ENCODE measurements around the gene FPR2. TPM values are rescaled to one million over a fixed set of nuclear protein-coding genes. Genes with fewer than 3 reads are reported as not detected.
"Not testable (repeated sequence)": the region's sequence is repeated elsewhere in the genome, so short reads cannot be mapped to it uniquely, and the experiment has no call there.

FPR2 gene
- polyA plus RNA-seq, 1 donor from 2014 or later = not detected

- H3K79me2 ChIP-seq (replicated peaks; ENCODE audit: insufficient read depth, low read length) = no peaks in the 10 kb centered on the region
- H3K4me2 ChIP-seq (ENCODE audit: low read length) = no peak overlapping the region
- no peaks in the 10 kb centered on the region for H3K9me3 ChIP-seq (ENCODE audit: low read length)
- no peak overlapping the region for H2AFZ ChIP-seq (ENCODE audit: low read depth, low read length)
- H4K20me1 ChIP-seq (ENCODE audit: insufficient read depth) = no peaks in the 10 kb centered on the region
- H3K9ac ChIP-seq (ENCODE audit: low read length) = no peak overlapping the region
- H3K9me2 ChIP-seq (ENCODE audit: insufficient read depth, low read length) = no peaks in the 10 kb centered on the region
- no peak overlapping the region for H3K27ac ChIP-seq (ENCODE audit: low read length)
- no peaks in the 10 kb centered on the region for H3F3A ChIP-seq (ENCODE audit: insufficient read depth, low read length, poor library complexity, severe bottlenecking)
- no peak for TF ChIP-seq EP300 (conservative IDR thresholded peaks at IDR 0.05; ENCODE audit: poor library complexity, severe bottlenecking)
- TF ChIP-seq, protein P1, sequence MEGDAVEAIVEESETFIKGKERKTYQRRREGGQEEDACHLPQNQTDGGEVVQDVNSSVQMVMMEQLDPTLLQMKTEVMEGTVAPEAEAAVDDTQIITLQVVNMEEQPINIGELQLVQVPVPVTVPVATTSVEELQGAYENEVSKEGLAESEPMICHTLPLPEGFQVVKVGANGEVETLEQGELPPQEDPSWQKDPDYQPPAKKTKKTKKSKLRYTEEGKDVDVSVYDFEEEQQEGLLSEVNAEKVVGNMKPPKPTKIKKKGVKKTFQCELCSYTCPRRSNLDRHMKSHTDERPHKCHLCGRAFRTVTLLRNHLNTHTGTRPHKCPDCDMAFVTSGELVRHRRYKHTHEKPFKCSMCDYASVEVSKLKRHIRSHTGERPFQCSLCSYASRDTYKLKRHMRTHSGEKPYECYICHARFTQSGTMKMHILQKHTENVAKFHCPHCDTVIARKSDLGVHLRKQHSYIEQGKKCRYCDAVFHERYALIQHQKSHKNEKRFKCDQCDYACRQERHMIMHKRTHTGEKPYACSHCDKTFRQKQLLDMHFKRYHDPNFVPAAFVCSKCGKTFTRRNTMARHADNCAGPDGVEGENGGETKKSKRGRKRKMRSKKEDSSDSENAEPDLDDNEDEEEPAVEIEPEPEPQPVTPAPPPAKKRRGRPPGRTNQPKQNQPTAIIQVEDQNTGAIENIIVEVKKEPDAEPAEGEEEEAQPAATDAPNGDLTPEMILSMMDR (IDR thresholded peaks at IDR 0.05; ENCODE audit: poor library complexity, severe bottlenecking) = no peak
- TF ChIP-seq RAD21 (conservative IDR thresholded peaks at IDR 0.05) = no peak
- no peak for TF ChIP-seq SMC3 (conservative IDR thresholded peaks at IDR 0.05; ENCODE audit: poor library complexity)
- no peak for TF ChIP-seq MXI1 (conservative IDR thresholded peaks at IDR 0.05; ENCODE audit: poor library complexity, severe bottlenecking)
- no peak for TF ChIP-seq TAF1 (IDR thresholded peaks at IDR 0.05; ENCODE audit: low read depth)
- TF ChIP-seq EZH2 (IDR thresholded peaks at IDR 0.05; ENCODE audit: borderline replicate concordance, insufficient read depth, low read length, poor library complexity, severe bottlenecking) = no peak
- TF ChIP-seq, protein P2, sequence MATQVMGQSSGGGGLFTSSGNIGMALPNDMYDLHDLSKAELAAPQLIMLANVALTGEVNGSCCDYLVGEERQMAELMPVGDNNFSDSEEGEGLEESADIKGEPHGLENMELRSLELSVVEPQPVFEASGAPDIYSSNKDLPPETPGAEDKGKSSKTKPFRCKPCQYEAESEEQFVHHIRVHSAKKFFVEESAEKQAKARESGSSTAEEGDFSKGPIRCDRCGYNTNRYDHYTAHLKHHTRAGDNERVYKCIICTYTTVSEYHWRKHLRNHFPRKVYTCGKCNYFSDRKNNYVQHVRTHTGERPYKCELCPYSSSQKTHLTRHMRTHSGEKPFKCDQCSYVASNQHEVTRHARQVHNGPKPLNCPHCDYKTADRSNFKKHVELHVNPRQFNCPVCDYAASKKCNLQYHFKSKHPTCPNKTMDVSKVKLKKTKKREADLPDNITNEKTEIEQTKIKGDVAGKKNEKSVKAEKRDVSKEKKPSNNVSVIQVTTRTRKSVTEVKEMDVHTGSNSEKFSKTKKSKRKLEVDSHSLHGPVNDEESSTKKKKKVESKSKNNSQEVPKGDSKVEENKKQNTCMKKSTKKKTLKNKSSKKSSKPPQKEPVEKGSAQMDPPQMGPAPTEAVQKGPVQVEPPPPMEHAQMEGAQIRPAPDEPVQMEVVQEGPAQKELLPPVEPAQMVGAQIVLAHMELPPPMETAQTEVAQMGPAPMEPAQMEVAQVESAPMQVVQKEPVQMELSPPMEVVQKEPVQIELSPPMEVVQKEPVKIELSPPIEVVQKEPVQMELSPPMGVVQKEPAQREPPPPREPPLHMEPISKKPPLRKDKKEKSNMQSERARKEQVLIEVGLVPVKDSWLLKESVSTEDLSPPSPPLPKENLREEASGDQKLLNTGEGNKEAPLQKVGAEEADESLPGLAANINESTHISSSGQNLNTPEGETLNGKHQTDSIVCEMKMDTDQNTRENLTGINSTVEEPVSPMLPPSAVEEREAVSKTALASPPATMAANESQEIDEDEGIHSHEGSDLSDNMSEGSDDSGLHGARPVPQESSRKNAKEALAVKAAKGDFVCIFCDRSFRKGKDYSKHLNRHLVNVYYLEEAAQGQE (IDR thresholded peaks at IDR 0.05; ENCODE audit: borderline replicate concordance) = no peak
- TF ChIP-seq POLR2AphosphoS5 (IDR thresholded peaks at IDR 0.05) = no peak
- H3K27me3 ChIP-seq (ENCODE audit: insufficient read depth, low read depth, low read length) = no peaks in the 10 kb centered on the region
- H3K4me3 ChIP-seq (ENCODE audit: low read length) = no peak overlapping the region
- no peaks in the 10 kb centered on the region for H3K36me3 ChIP-seq (ENCODE audit: insufficient read depth, low read length)
These were observed 23.6 kb upstream of the FPR2 start for GRCh38 chr19:51737389-51737788.

- Histone ChIP-seq H4K20me1 (ENCODE audit: insufficient read depth) (no peaks in the 10 kb centered on the region), H3K36me3 (ENCODE audit: insufficient read depth, low read length) (no peaks in the 10 kb centered on the region), H3K4me3 (ENCODE audit: low read length) (no peak overlapping the region), H3K9ac (ENCODE audit: low read length) (no peak overlapping the region), H3K27me3 (ENCODE audit: insufficient read depth, low read depth, low read length) (no peaks in the 10 kb centered on the region), H2AFZ (ENCODE audit: low read depth, low read length) (no peak overlapping the region), H3F3A (ENCODE audit: insufficient read depth, low read length, poor library complexity, severe bottlenecking) (no peaks in the 10 kb centered on the region), H3K79me2 (replicated peaks; ENCODE audit: insufficient read depth, low read length) (no peaks in the 10 kb centered on the region), H3K4me2 (ENCODE audit: low read length) (no peak overlapping the region), H3K9me2 (ENCODE audit: insufficient read depth, low read length) (no peaks in the 10 kb centered on the region), H3K27ac (ENCODE audit: low read length) (no peak overlapping the region), H3K9me3 (ENCODE audit: low read length) (no peaks in the 10 kb centered on the region)
- no peak for TF ChIP-seq POLR2AphosphoS5 (IDR thresholded peaks at IDR 0.05)
- TF ChIP-seq, protein P1 (IDR thresholded peaks at IDR 0.05; ENCODE audit: poor library complexity, severe bottlenecking) = no peak
- TF ChIP-seq EZH2 (IDR thresholded peaks at IDR 0.05; ENCODE audit: borderline replicate concordance, insufficient read depth, low read length, poor library complexity, severe bottlenecking) = no peak
- TF ChIP-seq EP300 (conservative IDR thresholded peaks at IDR 0.05; ENCODE audit: poor library complexity, severe bottlenecking) = no peak
- TF ChIP-seq RAD21 (conservative IDR thresholded peaks at IDR 0.05) = no peak
- no peak for TF ChIP-seq SMC3 (conservative IDR thresholded peaks at IDR 0.05; ENCODE audit: poor library complexity)
- no peak for TF ChIP-seq TAF1 (IDR thresholded peaks at IDR 0.05; ENCODE audit: low read depth)
- TF ChIP-seq MXI1 (conservative IDR thresholded peaks at IDR 0.05; ENCODE audit: poor library complexity, severe bottlenecking) = no peak
- TF ChIP-seq, protein P2 (IDR thresholded peaks at IDR 0.05; ENCODE audit: borderline replicate concordance) = no peak
These were observed 23.1 kb upstream of the FPR2 start for GRCh38 chr19:51737924-51738323.

GRCh38 chr19:51738523-51738922 is 22.5 kb upstream of the FPR2 start:
- not testable (repeated sequence) for H2AFZ ChIP-seq (ENCODE audit: low read depth, low read length); H3K27ac ChIP-seq (ENCODE audit: low read length); H3K4me2 ChIP-seq (ENCODE audit: low read length); H3K79me2 ChIP-seq (replicated peaks; ENCODE audit: insufficient read depth, low read length); H3K9me2 ChIP-seq (ENCODE audit: insufficient read depth, low read length); H3K9ac ChIP-seq (ENCODE audit: low read length); H3K4me3 ChIP-seq (ENCODE audit: low read length); H3K36me3 ChIP-seq (ENCODE audit: insufficient read depth, low read length); H4K20me1 ChIP-seq (ENCODE audit: insufficient read depth); H3F3A ChIP-seq (ENCODE audit: insufficient read depth, low read length, poor library complexity, severe bottlenecking); H3K9me3 ChIP-seq (ENCODE audit: low read length); H3K27me3 ChIP-seq (ENCODE audit: insufficient read depth, low read depth, low read length)
